Parathyroid adenoma (tissue), 2 donors: ENCODE data around the gene TRIM25.

Source experiments
- H2AFZ ChIP-seq: fragments of 300-600 bp; sonication (generic); one replicate; pipeline ENCODE4 v1.7.0; 2017; ENCODE audit warnings: antibody characterized with exemption, mild to moderate bottlenecking
- H3K27ac ChIP-seq: fragments of 300-600 bp; sonication (generic); one replicate; pipeline ENCODE4 v1.7.0; 2017
- H3K27me3 ChIP-seq: fragments of 300-600 bp; sonication (generic); one replicate; pipeline ENCODE4 v1.7.0; 2017; ENCODE audit warnings: low read length; ENCODE audit not compliant: control insufficient read depth, insufficient read depth
- H3K36me3 ChIP-seq: fragments of 300-600 bp; sonication (generic); one replicate; pipeline ENCODE4 v1.7.0; 2017; ENCODE audit warnings: low read length; ENCODE audit not compliant: control insufficient read depth, insufficient read depth
- H3K4me1 ChIP-seq: fragments of 300-600 bp; sonication (generic); one replicate; pipeline ENCODE4 v1.7.0; 2017; ENCODE audit warnings: control low read depth
- H3K4me2 ChIP-seq: fragments of 300-600 bp; sonication (generic); one replicate; pipeline ENCODE4 v1.7.0; 2017; ENCODE audit warnings: low read length
- H3K4me3 ChIP-seq: fragments of 300-600 bp; sonication (generic); one replicate; pipeline ENCODE4 v1.7.0; 2017; ENCODE audit warnings: low read depth, low read length
- H3K79me2 ChIP-seq: fragments of 300-600 bp; sonication (generic); one replicate; pipeline ENCODE4 v1.7.0; 2017; ENCODE audit warnings: control low read depth
- H3K9ac ChIP-seq: fragments of 300-600 bp; sonication (generic); one replicate; pipeline ENCODE4 v1.7.0; 2017; ENCODE audit warnings: mild to moderate bottlenecking
- H3K9me3 ChIP-seq: fragments of 300-600 bp; sonication (generic); one replicate; pipeline ENCODE4 v1.7.0; 2017; ENCODE audit warnings: low read length; ENCODE audit not compliant: control insufficient read depth
- TF ChIP-seq, protein P1 (sequence below): fragments of 300-600 bp; sonication (generic); IDR thresholded peaks from one replicate; pipeline ENCODE4 v1.7.0; 2017; ENCODE audit warnings: antibody characterized with exemption, mild to moderate bottlenecking
- donor health status: primary hyperparathyroidism.

Gene TRIM25

DNA sequence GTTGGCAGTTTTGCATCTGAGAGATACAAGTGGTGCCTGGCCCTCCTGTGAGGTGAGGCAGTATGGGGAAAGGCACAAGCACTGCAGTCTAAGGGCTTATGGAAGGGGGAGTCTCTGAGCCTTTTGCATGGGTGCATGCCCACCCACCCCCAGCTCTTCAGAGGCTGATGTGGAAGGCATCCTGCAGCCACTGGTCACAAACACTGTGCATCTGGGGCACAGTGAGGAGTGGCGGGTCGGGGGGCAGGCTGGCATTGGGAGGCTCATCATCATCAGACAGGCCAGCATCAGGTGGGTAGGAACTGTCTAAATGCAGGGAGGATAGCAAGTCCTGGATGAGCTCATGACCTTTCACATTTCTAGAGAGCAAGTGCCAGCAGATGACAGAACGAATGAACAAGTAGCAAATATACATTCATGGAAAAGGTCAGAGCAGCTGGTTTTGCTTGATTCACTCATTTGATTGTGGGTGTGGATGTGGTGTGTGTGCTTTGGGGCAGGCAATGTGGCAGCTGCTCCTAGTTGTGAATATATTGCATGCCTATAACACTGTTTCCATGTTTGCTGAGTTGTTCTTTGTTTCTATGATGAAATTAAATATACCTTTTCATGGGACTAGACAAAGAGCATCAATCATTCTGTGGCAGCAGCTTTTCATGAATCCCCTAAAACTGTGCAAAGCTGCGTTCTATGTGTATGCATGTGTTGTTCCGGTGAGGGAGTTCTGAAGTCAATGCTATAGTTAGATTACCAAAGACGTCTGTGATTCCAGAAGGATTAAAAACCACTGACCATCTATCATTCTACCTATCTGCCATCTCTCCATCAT lies 29.2 kb downstream of the TRIM25 start:
- Histone ChIP-seq H3K9me3 (no peaks in the 10 kb centered on the region), H3K79me2 (no peaks in the 10 kb centered on the region), H3K4me3 (no peak overlapping the region), H3K27me3 (no peaks in the 10 kb centered on the region), H2AFZ (no peak overlapping the region), H3K36me3 (no peaks in the 10 kb centered on the region), H3K27ac (no peak overlapping the region), H3K4me2 (no peak overlapping the region), H3K4me1 (no peaks in the 10 kb centered on the region), H3K9ac (no peak overlapping the region)
- TF ChIP-seq, protein P1, sequence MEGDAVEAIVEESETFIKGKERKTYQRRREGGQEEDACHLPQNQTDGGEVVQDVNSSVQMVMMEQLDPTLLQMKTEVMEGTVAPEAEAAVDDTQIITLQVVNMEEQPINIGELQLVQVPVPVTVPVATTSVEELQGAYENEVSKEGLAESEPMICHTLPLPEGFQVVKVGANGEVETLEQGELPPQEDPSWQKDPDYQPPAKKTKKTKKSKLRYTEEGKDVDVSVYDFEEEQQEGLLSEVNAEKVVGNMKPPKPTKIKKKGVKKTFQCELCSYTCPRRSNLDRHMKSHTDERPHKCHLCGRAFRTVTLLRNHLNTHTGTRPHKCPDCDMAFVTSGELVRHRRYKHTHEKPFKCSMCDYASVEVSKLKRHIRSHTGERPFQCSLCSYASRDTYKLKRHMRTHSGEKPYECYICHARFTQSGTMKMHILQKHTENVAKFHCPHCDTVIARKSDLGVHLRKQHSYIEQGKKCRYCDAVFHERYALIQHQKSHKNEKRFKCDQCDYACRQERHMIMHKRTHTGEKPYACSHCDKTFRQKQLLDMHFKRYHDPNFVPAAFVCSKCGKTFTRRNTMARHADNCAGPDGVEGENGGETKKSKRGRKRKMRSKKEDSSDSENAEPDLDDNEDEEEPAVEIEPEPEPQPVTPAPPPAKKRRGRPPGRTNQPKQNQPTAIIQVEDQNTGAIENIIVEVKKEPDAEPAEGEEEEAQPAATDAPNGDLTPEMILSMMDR, result no peak

GRCh38 chr17:56883616-56884015 lies 30.2 kb downstream of the TRIM25 start:
- H3K27ac ChIP-seq, result no peak overlapping the region

DNA sequence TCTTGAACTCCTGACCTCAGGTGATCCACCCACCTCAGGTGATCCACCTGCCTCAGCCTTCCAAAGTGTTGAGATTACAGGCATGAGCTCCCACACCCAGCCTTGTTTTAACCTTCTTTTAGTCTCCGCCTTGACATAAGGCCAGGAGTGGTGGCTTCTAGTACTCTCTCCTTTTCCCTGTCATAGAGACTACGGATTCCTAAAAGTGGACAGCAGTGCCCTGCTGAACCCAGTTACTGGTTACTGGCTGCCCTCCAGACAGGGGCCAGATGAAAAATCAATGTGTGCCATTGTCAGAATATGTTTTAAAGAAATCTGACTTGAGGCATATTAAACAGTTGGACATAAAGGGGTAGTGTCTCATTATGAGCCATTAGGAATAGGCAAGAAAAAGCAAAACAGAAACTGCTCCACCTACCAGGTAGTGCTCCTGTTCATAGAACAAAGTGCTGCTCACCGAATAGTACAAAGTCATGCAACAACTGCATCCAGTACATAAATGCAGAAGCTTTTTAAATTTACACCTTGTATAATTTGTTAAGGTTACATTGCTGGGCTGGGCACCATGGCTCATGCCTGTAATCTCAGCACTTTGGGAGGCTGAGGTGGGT lies 32.1 kb downstream of the TRIM25 start:
- H3K27me3 ChIP-seq, result no peaks in the 10 kb centered on the region
- no peak overlapping the region for H3K4me3 ChIP-seq
- H3K4me2 ChIP-seq, result no peak overlapping the region
- H3K9ac ChIP-seq, result no peak overlapping the region
- no peaks in the 10 kb centered on the region for H3K36me3 ChIP-seq
- no peaks in the 10 kb centered on the region for H3K4me1 ChIP-seq
- no peak overlapping the region for H3K27ac ChIP-seq
- no peak overlapping the region for H2AFZ ChIP-seq
- no peaks in the 10 kb centered on the region for H3K9me3 ChIP-seq
- TF ChIP-seq, protein P1, result no peak
- H3K79me2 ChIP-seq, result no peaks in the 10 kb centered on the region

More at GRCh38 chr17:56883616-56884015, 30.2 kb downstream of the TRIM25 start:
- Histone ChIP-seq H2AFZ (no peak overlapping the region), H3K36me3 (no peaks in the 10 kb centered on the region), H3K27me3 (no peaks in the 10 kb centered on the region), H3K4me2 (no peak overlapping the region), H3K4me1 (no peaks in the 10 kb centered on the region), H3K79me2 (no peaks in the 10 kb centered on the region), H3K9me3 (no peaks in the 10 kb centered on the region), H3K9ac (no peak overlapping the region), H3K4me3 (no peak overlapping the region)
- TF ChIP-seq, protein P1, result no peak

DNA sequence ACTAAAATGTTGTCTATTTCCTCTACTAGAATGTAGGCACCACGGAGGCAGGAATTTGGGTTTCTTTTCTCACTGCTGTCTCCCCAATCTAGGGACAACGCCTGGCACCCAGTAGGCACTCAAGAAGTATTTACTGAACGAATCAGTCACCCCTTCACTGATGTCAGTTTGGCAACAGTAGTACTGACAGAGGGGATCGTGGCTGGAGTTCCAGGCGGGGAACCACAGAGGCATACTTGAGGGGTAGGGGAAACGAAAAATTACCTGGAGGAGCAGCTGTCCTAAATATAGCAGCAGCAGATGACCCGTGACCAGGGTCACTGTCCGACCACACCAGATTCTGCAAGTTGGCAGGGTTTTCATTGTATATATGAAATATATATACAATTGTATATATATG lies 33.3 kb downstream of the TRIM25 start:
- H3K79me2 ChIP-seq, result no peaks in the 10 kb centered on the region
- no peaks in the 10 kb centered on the region for H3K36me3 ChIP-seq
- no peaks in the 10 kb centered on the region for H3K4me1 ChIP-seq
- no peak overlapping the region for H3K27ac ChIP-seq
- no peaks in the 10 kb centered on the region for H3K27me3 ChIP-seq
- no peak overlapping the region for H3K4me3 ChIP-seq
- TF ChIP-seq, protein P1, result no peak
- no peak overlapping the region for H3K9ac ChIP-seq
- no peak overlapping the region for H3K4me2 ChIP-seq
- no peaks in the 10 kb centered on the region for H3K9me3 ChIP-seq
- H2AFZ ChIP-seq, result no peak overlapping the region
